Astrocyte (in vitro differentiated cells and primary cell): ENCODE results near the gene VPS13D. TPM values are rescaled to one million over a fixed set of nuclear protein-coding genes. Genes with fewer than 3 reads are reported as not detected.

ENCODE experiments used
- DNase-seq: peaks from one replicate; pipeline ENCODE4 v3.0.0-alpha.2; 2010; ENCODE audit warnings: low read depth
- FAIRE-seq: peaks from 2 replicates; lab custom pipeline; 2011; peaks lifted over from hg19 to GRCh38; lab: Jason Lieb, UNC
- H2AFZ ChIP-seq: 2 replicates; pipeline ENCODE4 v1.6.0; 2012; ENCODE audit warnings: low read depth, low read length, inconsistent platforms
- H3K27ac ChIP-seq: 2 replicates; pipeline ENCODE4 v1.5.1; 2011; ENCODE audit warnings: low read depth, low read length, inconsistent platforms
- H3K27me3 ChIP-seq: 2 replicates; pipeline ENCODE4 v1.6.0; 2011; ENCODE audit warnings: low read length, inconsistent platforms; ENCODE audit not compliant: insufficient read depth
- H3K36me3 ChIP-seq: 2 replicates; pipeline ENCODE4 v1.5.1; 2011; ENCODE audit warnings: low read length, inconsistent platforms; ENCODE audit not compliant: insufficient read depth
- H3K4me1 ChIP-seq: 2 replicates; pipeline ENCODE4 v1.5.1; 2011; ENCODE audit warnings: low read length, inconsistent platforms; ENCODE audit not compliant: insufficient read depth
- H3K4me2 ChIP-seq: 2 replicates; pipeline ENCODE4 v1.6.0; 2012; ENCODE audit warnings: low read length, inconsistent platforms
- H3K4me3 ChIP-seq: 2 replicates; pipeline ENCODE4 v1.5.1; 2011; ENCODE audit warnings: low read depth, mild to moderate bottlenecking, low read length, inconsistent platforms; ENCODE audit not compliant: insufficient read depth
- H3K79me2 ChIP-seq: 2 replicates; pipeline ENCODE4 v1.6.0; 2012; ENCODE audit warnings: mild to moderate bottlenecking, low read length, inconsistent platforms; ENCODE audit not compliant: insufficient read depth
- H3K9ac ChIP-seq: 2 replicates; pipeline ENCODE4 v1.6.0; 2012; ENCODE audit warnings: mild to moderate bottlenecking, low read length, inconsistent platforms
- H3K9me3 ChIP-seq: 2 replicates; pipeline ENCODE4 v1.5.1; 2012; ENCODE audit warnings: low read depth, mild to moderate bottlenecking, low read length, inconsistent platforms; ENCODE audit not compliant: insufficient read depth
- H4K20me1 ChIP-seq: 2 replicates; pipeline ENCODE4 v1.6.0; 2012; ENCODE audit warnings: low read length, inconsistent platforms; ENCODE audit not compliant: insufficient read depth
- H3K27ac Mint-ChIP-seq: one replicate; pipeline ENCODE4 v1.8.0; 2021; ENCODE audit warnings: mild to moderate bottlenecking, mixed read lengths; ENCODE audit not compliant: unreplicated experiment
- H3K27me3 Mint-ChIP-seq: one replicate; pipeline ENCODE4 v1.8.0; 2021; ENCODE audit warnings: low read depth, mixed read lengths; ENCODE audit not compliant: unreplicated experiment
- H3K36me3 Mint-ChIP-seq: one replicate; pipeline ENCODE4 v1.8.0; 2021; ENCODE audit warnings: low read depth, mixed read lengths; ENCODE audit not compliant: unreplicated experiment
- H3K4me1 Mint-ChIP-seq: one replicate; pipeline ENCODE4 v1.8.0; 2021; ENCODE audit warnings: low read depth, mixed read lengths; ENCODE audit not compliant: unreplicated experiment
- H3K4me3 Mint-ChIP-seq: one replicate; pipeline ENCODE4 v1.8.0; 2021; ENCODE audit warnings: mild to moderate bottlenecking, moderate library complexity, mixed read lengths; ENCODE audit not compliant: unreplicated experiment
- H3K9me3 Mint-ChIP-seq: one replicate; pipeline ENCODE4 v1.8.0; 2021; ENCODE audit warnings: mild to moderate bottlenecking, mixed read lengths; ENCODE audit not compliant: unreplicated experiment
- CTCF ChIP-seq: IDR thresholded peaks from 2 replicates; pipeline ENCODE4 v1.5.1; 2011; ENCODE audit warnings: low read depth, mild to moderate bottlenecking, inconsistent platforms, low read length, moderate library complexity; ENCODE audit not compliant: insufficient read depth
- EZH2 ChIP-seq: IDR thresholded peaks from 2 replicates; pipeline ENCODE4 v1.6.1; 2012; ENCODE audit warnings: mild to moderate bottlenecking, low read length, inconsistent platforms; ENCODE audit not compliant: insufficient read depth
- total RNA-seq: library from RNA; stranded (reverse); gene quantifications from 2 replicates; pipeline ENCODE4 v1.2.1, GENCODE V29; 2021

VPS13D gene
- total RNA-seq, 1 donor from 2014 or later = 25.9 TPM

- H3K4me3 Mint-ChIP-seq = no peak overlapping the region
- Histone ChIP-seq H4K20me1 (peaks cover 12% of the 10 kb centered on the region), H3K4me3 (no peak overlapping the region), H3K4me2 (no peak overlapping the region), H3K27me3 (no peaks in the 10 kb centered on the region), H3K4me1 (no peaks in the 10 kb centered on the region), H3K27ac (no peak overlapping the region), H3K9ac (no peak overlapping the region), H3K36me3 (peaks cover 34% of the 10 kb centered on the region), H3K9me3 (no peaks in the 10 kb centered on the region), H3K79me2 (peaks cover 12% of the 10 kb centered on the region), H2AFZ (no peak overlapping the region)
- no peaks in the 10 kb centered on the region for H3K9me3 Mint-ChIP-seq
- H3K27me3 Mint-ChIP-seq = no peaks in the 10 kb centered on the region
- TF ChIP-seq CTCF = no peak
- TF ChIP-seq EZH2 = no peak
- FAIRE-seq (no peak), DNase-seq (no peak)
- H3K27ac Mint-ChIP-seq = no peak overlapping the region
- peaks cover 2% of the 10 kb centered on the region for H3K4me1 Mint-ChIP-seq
- peaks cover 21% of the 10 kb centered on the region for H3K36me3 Mint-ChIP-seq
Measured at GRCh38 chr1:12282142-12282541, 52.3 kb downstream of the VPS13D start.

GRCh38 chr1:12284486-12284885, 54.7 kb downstream of the VPS13D start:
- no peak overlapping the region for H3K4me3 ChIP-seq
- no peak for TF ChIP-seq EZH2
- TF ChIP-seq CTCF = no peak
- no peak overlapping the region for H3K4me2 ChIP-seq
- Mint-ChIP-seq H3K4me3 (no peak overlapping the region), H3K36me3 (peaks cover 15% of the 10 kb centered on the region), H3K4me1 (peaks cover 2% of the 10 kb centered on the region), H3K27me3 (no peaks in the 10 kb centered on the region), H3K27ac (no peak overlapping the region), H3K9me3 (no peaks in the 10 kb centered on the region)
- peaks cover 30% of the 10 kb centered on the region for H3K36me3 ChIP-seq
- H3K9ac ChIP-seq = no peak overlapping the region
- DNase-seq (no peak), FAIRE-seq (no peak)
- H3K4me1 ChIP-seq = no peaks in the 10 kb centered on the region
- H3K27ac ChIP-seq = no peak overlapping the region
- no peaks in the 10 kb centered on the region for H3K9me3 ChIP-seq
- H2AFZ ChIP-seq = no peak overlapping the region
- peaks cover 14% of the 10 kb centered on the region for H4K20me1 ChIP-seq
- no peaks in the 10 kb centered on the region for H3K27me3 ChIP-seq
- H3K79me2 ChIP-seq = peaks cover 11% of the 10 kb centered on the region

- H3K4me1 ChIP-seq = no peaks in the 10 kb centered on the region
- TF ChIP-seq EZH2 = no peak
- TF ChIP-seq CTCF = no peak
- H4K20me1 ChIP-seq = peaks cover 14% of the 10 kb centered on the region
- H3K4me3 ChIP-seq = no peak overlapping the region
- no peaks in the 10 kb centered on the region for H3K9me3 ChIP-seq
- peaks cover 26% of the 10 kb centered on the region for H3K36me3 ChIP-seq
- Mint-ChIP-seq H3K4me3 (no peak overlapping the region), H3K4me1 (no peaks in the 10 kb centered on the region), H3K27me3 (no peaks in the 10 kb centered on the region), H3K9me3 (no peaks in the 10 kb centered on the region), H3K27ac (no peak overlapping the region), H3K36me3 (peaks cover 18% of the 10 kb centered on the region)
- no peak overlapping the region for H3K9ac ChIP-seq
- peak overlapping the region; percentile 0 for H3K4me2 ChIP-seq
- no peak overlapping the region for H2AFZ ChIP-seq
- peaks cover 11% of the 10 kb centered on the region for H3K79me2 ChIP-seq
- no peaks in the 10 kb centered on the region for H3K27me3 ChIP-seq
- FAIRE-seq (no peak), DNase-seq (peak; percentile 24)
- no peak overlapping the region for H3K27ac ChIP-seq
Measured at GRCh38 chr1:12285496-12286143, 55.8 kb downstream of the VPS13D start.
